WTC11 (cell line): ENCODE results near the gene SDK2. TPM values are rescaled to one million over a fixed set of nuclear protein-coding genes. Genes with fewer than 3 reads are reported as not detected.

ENCODE experiments used
- ATAC-seq: fragments of 200-7000 bp; cut with Tn5 transposase; 2 replicates; pipeline ENCODE4 v1.10.0; 2021; ENCODE audit warnings: mild to moderate bottlenecking, moderate library complexity
- CTCF ChIA-PET: fragments of 300-600 bp; sonication (Branson Sonifier 250); formaldehyde crosslinking; loops from one replicate; lab custom pipeline; 2021; ENCODE audit warnings: antibody characterized with exemption; lab: Charles Lee
- POLR2A ChIA-PET: fragments of 350-600 bp; sonication (Branson Sonifier 250); formaldehyde crosslinking; loops from one replicate; lab custom pipeline; 2021; ENCODE audit warnings: antibody characterized with exemption; lab: Charles Lee
- DNase-seq: peaks from one replicate; pipeline ENCODE4 v3.0.0; 2021; ENCODE audit warnings: low spot score
- H3K27ac Mint-ChIP-seq: 2 replicates; pipeline ENCODE4 v1.8.0; 2021; ENCODE audit warnings: mixed read lengths
- H3K27me3 Mint-ChIP-seq: 2 replicates; pipeline ENCODE4 v1.8.0; 2021; ENCODE audit warnings: low read depth, mild to moderate bottlenecking, moderate library complexity, mixed read lengths
- H3K36me3 Mint-ChIP-seq: 2 replicates; pipeline ENCODE4 v1.8.0; 2021; ENCODE audit warnings: mixed read lengths
- H3K4me1 Mint-ChIP-seq: 2 replicates; pipeline ENCODE4 v1.8.0; 2022; ENCODE audit warnings: mixed read lengths
- H3K4me3 Mint-ChIP-seq: 2 replicates; pipeline ENCODE4 v1.8.0; 2021; ENCODE audit warnings: mild to moderate bottlenecking, moderate library complexity, mixed read lengths
- H3K9me3 Mint-ChIP-seq: 2 replicates; pipeline ENCODE4 v1.8.0; 2021; ENCODE audit warnings: mixed read lengths
- ATF1 ChIP-seq: sonication (generic); formaldehyde crosslinking; IDR thresholded peaks from 2 replicates; pipeline ENCODE4 v1.8.1; 2023; ENCODE audit warnings: mild to moderate bottlenecking, moderate library complexity, missing genetic modification reagents
- CREM ChIP-seq: sonication (generic); formaldehyde crosslinking; IDR thresholded peaks from 2 replicates; pipeline ENCODE4 v1.8.1; 2022; ENCODE audit warnings: mild to moderate bottlenecking, missing genetic modification reagents, moderate library complexity
- E2F4 ChIP-seq: sonication (generic); formaldehyde crosslinking; IDR thresholded peaks from 2 replicates; pipeline ENCODE4 v1.8.1; 2022; ENCODE audit warnings: low read depth, mild to moderate bottlenecking, moderate library complexity, missing genetic modification reagents, borderline replicate concordance
- GRHL2 ChIP-seq: fragments of 250-450 bp; sonication (Bioruptor Pico); IDR thresholded peaks from 2 replicates; pipeline ENCODE4 v1.8.0; 2022; ENCODE audit warnings: mild to moderate bottlenecking, moderate library complexity; ENCODE audit not compliant: insufficient replicate concordance, severe bottlenecking
- IRF2 ChIP-seq: sonication (generic); formaldehyde crosslinking; IDR thresholded peaks from 2 replicates; pipeline ENCODE4 v1.8.0; 2022; ENCODE audit warnings: low read depth, missing genetic modification reagents, borderline replicate concordance
- KAT7 ChIP-seq: sonication (generic); formaldehyde crosslinking; IDR thresholded peaks from 2 replicates; pipeline ENCODE4 v1.8.1; 2023; ENCODE audit warnings: missing genetic modification reagents, mild to moderate bottlenecking, borderline replicate concordance
- MXD4 ChIP-seq: fragments of 250-450 bp; sonication (Bioruptor Pico); IDR thresholded peaks from 2 replicates; pipeline ENCODE4 v1.8.0; 2021; ENCODE audit warnings: mild to moderate bottlenecking, moderate library complexity, borderline replicate concordance
- NFE2L1 ChIP-seq: sonication (generic); formaldehyde crosslinking; IDR thresholded peaks from 2 replicates; pipeline ENCODE4 v1.8.1; 2023; ENCODE audit warnings: missing genetic modification reagents
- NR1H2 ChIP-seq: sonication (generic); formaldehyde crosslinking; IDR thresholded peaks from 2 replicates; pipeline ENCODE4 v1.9.0; 2021; ENCODE audit warnings: mild to moderate bottlenecking, moderate library complexity, missing genetic modification reagents
- OVOL2 ChIP-seq: fragments of 250-450 bp; sonication (Bioruptor Pico); IDR thresholded peaks from 2 replicates; pipeline ENCODE4 v1.9.0; 2021; ENCODE audit warnings: mild to moderate bottlenecking, borderline replicate concordance
- STAT6 ChIP-seq: sonication (generic); formaldehyde crosslinking; conservative IDR thresholded peaks from 2 replicates; pipeline ENCODE4 v1.8.1; 2023; ENCODE audit warnings: mild to moderate bottlenecking, low read depth, missing genetic modification reagents, moderate library complexity
- TEAD4 ChIP-seq: sonication (generic); formaldehyde crosslinking; IDR thresholded peaks from 2 replicates; pipeline ENCODE4 v1.8.0; 2022; ENCODE audit warnings: mild to moderate bottlenecking, missing genetic modification reagents
- ZNF263 ChIP-seq: sonication (generic); formaldehyde crosslinking; IDR thresholded peaks from 2 replicates; pipeline ENCODE4 v1.8.1; 2022; ENCODE audit warnings: low read depth, mild to moderate bottlenecking, moderate library complexity, missing genetic modification reagents
- total RNA-seq: library from RNA; stranded (reverse); gene quantifications from 3 replicates; pipeline ENCODE4 v1.2.3, GENCODE V29; 2021
- TF ChIP-seq, protein P1 (sequence below): sonication (generic); formaldehyde crosslinking; IDR thresholded peaks from 2 replicates; pipeline ENCODE4 v1.8.1; 2022; ENCODE audit warnings: low read depth, missing genetic modification reagents, borderline replicate concordance
- TF ChIP-seq, protein P2 (sequence below): sonication (generic); formaldehyde crosslinking; IDR thresholded peaks from 2 replicates; pipeline ENCODE4 v1.8.1; 2023; ENCODE audit warnings: mild to moderate bottlenecking, missing genetic modification reagents, borderline replicate concordance
- TF ChIP-seq, protein P3 (sequence below): fragments of 250-450 bp; sonication (Bioruptor Pico); IDR thresholded peaks from 2 replicates; pipeline ENCODE4 v1.9.0; 2021; ENCODE audit warnings: mild to moderate bottlenecking
- TF ChIP-seq, protein P4 (sequence below): sonication (generic); formaldehyde crosslinking; IDR thresholded peaks from 2 replicates; pipeline ENCODE4 v1.8.1; 2022; ENCODE audit warnings: mild to moderate bottlenecking, missing genetic modification reagents, moderate library complexity, borderline replicate concordance
- TF ChIP-seq, protein P5 (sequence below): sonication (generic); formaldehyde crosslinking; IDR thresholded peaks from 2 replicates; pipeline ENCODE4 v1.8.0; 2022; ENCODE audit warnings: mild to moderate bottlenecking, missing genetic modification reagents

The SDK2 gene
- total RNA-seq, 1 experiment from 2014 or later = 14.8 TPM

DNA sequence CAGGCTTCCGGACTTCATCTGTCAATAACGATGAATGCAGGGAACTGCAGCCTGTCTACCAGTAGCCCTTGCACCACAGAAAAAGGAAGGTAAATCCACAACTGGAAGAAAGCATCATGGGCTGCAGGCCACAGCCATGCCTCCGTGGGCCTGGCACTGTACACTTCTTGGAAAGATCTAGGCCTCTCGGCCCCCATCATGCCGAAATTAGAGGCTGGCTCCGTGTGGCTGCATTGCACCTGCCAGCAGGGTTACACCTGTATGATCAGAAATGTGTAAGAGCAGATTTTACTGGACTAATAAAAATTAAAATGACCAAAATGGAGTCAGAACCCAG lies 52.2 kb downstream of the SDK2 start:
- CTCF ChIA-PET = interaction anchor here (1.4 to 6.8 kb wide), 4 partner anchors 50 to 163 kb away, joined by 3 to 69 read pairs (median 4); partner anchors contain the start of gene SDK2

GRCh38 chr17:73591296-73592078 lies 52.8 kb downstream of the SDK2 start:
- CTCF ChIA-PET = interaction anchor here (1.4 to 1.6 kb wide), 3 partner anchors 50 to 162 kb away, joined by 3 to 4 read pairs (median 3); no protein-coding TSS in a partner anchor
- H3K4me1 Mint-ChIP-seq = peaks cover 32% of the 10 kb centered on the region
- TF ChIP-seq NR1H2 (CRISPR knock-in tag) (no peak), CREM (CRISPR knock-in tag) (no peak), NFE2L1 (CRISPR knock-in tag) (no peak), TEAD4 (CRISPR knock-in tag) (no peak), E2F4 (CRISPR knock-in tag) (no peak)
- TF ChIP-seq, protein P1, sequence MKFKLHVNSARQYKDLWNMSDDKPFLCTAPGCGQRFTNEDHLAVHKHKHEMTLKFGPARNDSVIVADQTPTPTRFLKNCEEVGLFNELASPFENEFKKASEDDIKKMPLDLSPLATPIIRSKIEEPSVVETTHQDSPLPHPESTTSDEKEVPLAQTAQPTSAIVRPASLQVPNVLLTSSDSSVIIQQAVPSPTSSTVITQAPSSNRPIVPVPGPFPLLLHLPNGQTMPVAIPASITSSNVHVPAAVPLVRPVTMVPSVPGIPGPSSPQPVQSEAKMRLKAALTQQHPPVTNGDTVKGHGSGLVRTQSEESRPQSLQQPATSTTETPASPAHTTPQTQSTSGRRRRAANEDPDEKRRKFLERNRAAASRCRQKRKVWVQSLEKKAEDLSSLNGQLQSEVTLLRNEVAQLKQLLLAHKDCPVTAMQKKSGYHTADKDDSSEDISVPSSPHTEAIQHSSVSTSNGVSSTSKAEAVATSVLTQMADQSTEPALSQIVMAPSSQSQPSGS (CRISPR knock-in tag) = no peak
- TF ChIP-seq, protein P2, sequence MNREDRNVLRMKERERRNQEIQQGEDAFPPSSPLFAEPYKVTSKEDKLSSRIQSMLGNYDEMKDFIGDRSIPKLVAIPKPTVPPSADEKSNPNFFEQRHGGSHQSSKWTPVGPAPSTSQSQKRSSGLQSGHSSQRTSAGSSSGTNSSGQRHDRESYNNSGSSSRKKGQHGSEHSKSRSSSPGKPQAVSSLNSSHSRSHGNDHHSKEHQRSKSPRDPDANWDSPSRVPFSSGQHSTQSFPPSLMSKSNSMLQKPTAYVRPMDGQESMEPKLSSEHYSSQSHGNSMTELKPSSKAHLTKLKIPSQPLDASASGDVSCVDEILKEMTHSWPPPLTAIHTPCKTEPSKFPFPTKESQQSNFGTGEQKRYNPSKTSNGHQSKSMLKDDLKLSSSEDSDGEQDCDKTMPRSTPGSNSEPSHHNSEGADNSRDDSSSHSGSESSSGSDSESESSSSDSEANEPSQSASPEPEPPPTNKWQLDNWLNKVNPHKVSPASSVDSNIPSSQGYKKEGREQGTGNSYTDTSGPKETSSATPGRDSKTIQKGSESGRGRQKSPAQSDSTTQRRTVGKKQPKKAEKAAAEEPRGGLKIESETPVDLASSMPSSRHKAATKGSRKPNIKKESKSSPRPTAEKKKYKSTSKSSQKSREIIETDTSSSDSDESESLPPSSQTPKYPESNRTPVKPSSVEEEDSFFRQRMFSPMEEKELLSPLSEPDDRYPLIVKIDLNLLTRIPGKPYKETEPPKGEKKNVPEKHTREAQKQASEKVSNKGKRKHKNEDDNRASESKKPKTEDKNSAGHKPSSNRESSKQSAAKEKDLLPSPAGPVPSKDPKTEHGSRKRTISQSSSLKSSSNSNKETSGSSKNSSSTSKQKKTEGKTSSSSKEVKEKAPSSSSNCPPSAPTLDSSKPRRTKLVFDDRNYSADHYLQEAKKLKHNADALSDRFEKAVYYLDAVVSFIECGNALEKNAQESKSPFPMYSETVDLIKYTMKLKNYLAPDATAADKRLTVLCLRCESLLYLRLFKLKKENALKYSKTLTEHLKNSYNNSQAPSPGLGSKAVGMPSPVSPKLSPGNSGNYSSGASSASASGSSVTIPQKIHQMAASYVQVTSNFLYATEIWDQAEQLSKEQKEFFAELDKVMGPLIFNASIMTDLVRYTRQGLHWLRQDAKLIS (CRISPR knock-in tag) = no peak

More for the DNA sequence above, 52.2 kb downstream of the SDK2 start:
- Mint-ChIP-seq H3K9me3 (no peaks in the 10 kb centered on the region), H3K27me3 (no peaks in the 10 kb centered on the region), H3K36me3 (no peaks in the 10 kb centered on the region), H3K4me1 (peaks cover 27% of the 10 kb centered on the region), H3K4me3 (no peak overlapping the region), H3K27ac (no peak overlapping the region)
- TF ChIP-seq KAT7 = no peak
- no peak for TF ChIP-seq ZNF263
- no peak for TF ChIP-seq MXD4 (CRISPR knock-in tag)
- no peak for TF ChIP-seq IRF2 (CRISPR knock-in tag)
- TF ChIP-seq ATF1 (CRISPR knock-in tag) = no peak
- TF ChIP-seq STAT6 = no peak
- TF ChIP-seq, protein P3, sequence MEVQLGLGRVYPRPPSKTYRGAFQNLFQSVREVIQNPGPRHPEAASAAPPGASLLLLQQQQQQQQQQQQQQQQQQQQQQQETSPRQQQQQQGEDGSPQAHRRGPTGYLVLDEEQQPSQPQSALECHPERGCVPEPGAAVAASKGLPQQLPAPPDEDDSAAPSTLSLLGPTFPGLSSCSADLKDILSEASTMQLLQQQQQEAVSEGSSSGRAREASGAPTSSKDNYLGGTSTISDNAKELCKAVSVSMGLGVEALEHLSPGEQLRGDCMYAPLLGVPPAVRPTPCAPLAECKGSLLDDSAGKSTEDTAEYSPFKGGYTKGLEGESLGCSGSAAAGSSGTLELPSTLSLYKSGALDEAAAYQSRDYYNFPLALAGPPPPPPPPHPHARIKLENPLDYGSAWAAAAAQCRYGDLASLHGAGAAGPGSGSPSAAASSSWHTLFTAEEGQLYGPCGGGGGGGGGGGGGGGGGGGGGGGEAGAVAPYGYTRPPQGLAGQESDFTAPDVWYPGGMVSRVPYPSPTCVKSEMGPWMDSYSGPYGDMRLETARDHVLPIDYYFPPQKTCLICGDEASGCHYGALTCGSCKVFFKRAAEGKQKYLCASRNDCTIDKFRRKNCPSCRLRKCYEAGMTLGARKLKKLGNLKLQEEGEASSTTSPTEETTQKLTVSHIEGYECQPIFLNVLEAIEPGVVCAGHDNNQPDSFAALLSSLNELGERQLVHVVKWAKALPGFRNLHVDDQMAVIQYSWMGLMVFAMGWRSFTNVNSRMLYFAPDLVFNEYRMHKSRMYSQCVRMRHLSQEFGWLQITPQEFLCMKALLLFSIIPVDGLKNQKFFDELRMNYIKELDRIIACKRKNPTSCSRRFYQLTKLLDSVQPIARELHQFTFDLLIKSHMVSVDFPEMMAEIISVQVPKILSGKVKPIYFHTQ = no peak
- TF ChIP-seq, protein P4, sequence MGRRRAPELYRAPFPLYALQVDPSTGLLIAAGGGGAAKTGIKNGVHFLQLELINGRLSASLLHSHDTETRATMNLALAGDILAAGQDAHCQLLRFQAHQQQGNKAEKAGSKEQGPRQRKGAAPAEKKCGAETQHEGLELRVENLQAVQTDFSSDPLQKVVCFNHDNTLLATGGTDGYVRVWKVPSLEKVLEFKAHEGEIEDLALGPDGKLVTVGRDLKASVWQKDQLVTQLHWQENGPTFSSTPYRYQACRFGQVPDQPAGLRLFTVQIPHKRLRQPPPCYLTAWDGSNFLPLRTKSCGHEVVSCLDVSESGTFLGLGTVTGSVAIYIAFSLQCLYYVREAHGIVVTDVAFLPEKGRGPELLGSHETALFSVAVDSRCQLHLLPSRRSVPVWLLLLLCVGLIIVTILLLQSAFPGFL (CRISPR knock-in tag) = no peak
- no peak for TF ChIP-seq OVOL2
- TF ChIP-seq NFE2L1 (CRISPR knock-in tag) = no peak
- TF ChIP-seq, protein P5, sequence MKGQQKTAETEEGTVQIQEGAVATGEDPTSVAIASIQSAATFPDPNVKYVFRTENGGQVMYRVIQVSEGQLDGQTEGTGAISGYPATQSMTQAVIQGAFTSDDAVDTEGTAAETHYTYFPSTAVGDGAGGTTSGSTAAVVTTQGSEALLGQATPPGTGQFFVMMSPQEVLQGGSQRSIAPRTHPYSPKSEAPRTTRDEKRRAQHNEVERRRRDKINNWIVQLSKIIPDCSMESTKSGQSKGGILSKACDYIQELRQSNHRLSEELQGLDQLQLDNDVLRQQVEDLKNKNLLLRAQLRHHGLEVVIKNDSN (CRISPR knock-in tag) = no peak
- TF ChIP-seq GRHL2 = no peak
- DNase-seq (no peak), ATAC-seq (no peak)
- POLR2A ChIA-PET = no interaction called here

More at GRCh38 chr17:73591296-73592078, 52.8 kb downstream of the SDK2 start:
- H3K4me3 Mint-ChIP-seq = no peak overlapping the region
- POLR2A ChIA-PET = interaction anchor here (1.3 kb wide), 1 partner anchor 24 kb away, joined by 4 read pairs; no protein-coding TSS in a partner anchor
- ATAC-seq = no peak
- no peak overlapping the region for H3K27ac Mint-ChIP-seq
- no peaks in the 10 kb centered on the region for H3K27me3 Mint-ChIP-seq
- no peaks in the 10 kb centered on the region for H3K9me3 Mint-ChIP-seq
- DNase-seq = no peak
- H3K36me3 Mint-ChIP-seq = no peaks in the 10 kb centered on the region
